Gastrocnemius medialis (tissue), 4 donors: ENCODE data around the gene ADGRL2. TPM values are rescaled to one million over a fixed set of nuclear protein-coding genes. Genes with fewer than 3 reads are reported as not detected.

ENCODE experiments used
- ATAC-seq, 2 donors: fragments of 150-250 bp; one replicate each; pipeline ENCODE4 v1.9.1; 2016
- DNase-seq, 2 donors: peaks; one replicate each; pipeline ENCODE4 v3.0.0-alpha.2; 2019
- H3K27ac ChIP-seq, 4 donors: fragments of 200-600 bp; sonication (generic); 1 replicate in 1 of 4; 2 replicates in 3 of 4; pipeline ENCODE4 v1.5.1; 2016 to 2018; ENCODE audit warnings: mild to moderate bottlenecking in 2 of 4, moderate library complexity in 1 of 4
- H3K27me3 ChIP-seq, 3 donors: fragments of 200-600 bp; sonication (generic) in 2 of 3; 1 replicate in 1 of 3; 2 replicates in 2 of 3; pipeline versions ENCODE4 v1.5.1 to v1.6.0; 2016 to 2019; ENCODE audit warnings: mild to moderate bottlenecking in 1 of 3, moderate library complexity in 1 of 3
- H3K36me3 ChIP-seq, 2 donors: fragments of 200-600 bp; sonication (generic) in 1 of 2; one replicate each; pipeline ENCODE4 v1.5.1; 2017 to 2018
- H3K4me1 ChIP-seq, 2 donors: fragments of 200-600 bp; sonication (generic) in 1 of 2; one replicate each; pipeline ENCODE4 v1.5.1; 2016 to 2017; ENCODE audit warnings: mild to moderate bottlenecking in 2 of 2
- H3K4me3 ChIP-seq, 4 donors: fragments of 200-600 bp; sonication (generic) in 3 of 4; 1 replicate in 1 of 4; 2 replicates in 3 of 4; pipeline ENCODE4 v1.5.1; 2016 to 2019; ENCODE audit warnings: mild to moderate bottlenecking in 2 of 4
- H3K9me3 ChIP-seq, 3 donors: fragments of 200-600 bp; sonication (generic) in 2 of 3; 1 replicate in 1 of 3; 2 replicates in 2 of 3; pipeline ENCODE4 v1.5.1; 2016 to 2019
- POLR2A ChIP-seq, 2 donors: fragments of 450-650 bp; IDR thresholded peaks; one replicate each; pipeline ENCODE4 v1.6.1; 2017; ENCODE audit warnings: antibody characterized with exemption in 2 of 2, mild to moderate bottlenecking in 2 of 2, moderate library complexity in 2 of 2
- in situ Hi-C, 4 donors: fragments of 200-750 bp; cut with MboI; loops; one replicate each; pipeline versions ENCODE4 v1.15.0 to v1.8.0; 2017; ENCODE audit warnings: low sequenced_read_pairs in 4 of 4
- intact Hi-C: fragments of 100-400 bp; cut with DNase I; formaldehyde crosslinking; loops from one replicate; pipeline ENCODE4 v1.15.1; 2023; ENCODE audit warnings: low total_unique reads
- total RNA-seq, 4 donors: library from RNA; depleted of rRNA; stranded (reverse); fragments of >200 nt; gene quantifications; one replicate each; pipeline versions ENCODE4 v1.1.0 to v1.2.3, GENCODE V29; 2016
- TF ChIP-seq, protein P1 (sequence below), 5 experiments: fragments of 450-650 bp in 3 of 5; fragments of 200-600 bp in 2 of 5; sonication (generic) in 2 of 5; IDR thresholded peaks in 4 of 5; conservative IDR thresholded peaks in 1 of 5; 1 replicate in 4 of 5; 2 replicates in 1 of 5; pipeline ENCODE4 v1.5.1; 2016 to 2019; ENCODE audit warnings: antibody characterized with exemption in 5 of 5, mild to moderate bottlenecking in 3 of 5, moderate library complexity in 3 of 5

Gene ADGRL2
- total RNA-seq, 4 donors from 2014 or later: 4.5 to 9.7 (median 6.8) TPM

DNA sequence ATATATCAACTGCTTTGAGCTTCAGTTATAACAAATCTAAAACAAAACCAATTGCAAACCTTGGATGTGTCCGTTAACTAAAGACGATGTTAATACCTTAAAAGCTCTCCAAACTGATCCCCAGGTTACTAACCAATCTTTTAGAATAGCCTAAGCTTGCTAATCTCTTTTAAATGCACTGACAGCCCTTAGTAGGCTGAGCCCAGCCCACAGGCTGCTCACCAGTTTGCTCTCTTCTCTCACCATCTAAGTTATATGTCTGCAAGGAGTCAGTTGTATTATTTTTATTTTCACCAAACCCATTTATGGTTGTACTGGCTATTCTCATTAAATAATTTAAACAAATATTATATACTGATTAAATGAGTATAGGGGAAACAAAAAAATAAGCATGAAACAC lies 199.5 kb downstream of the ADGRL2 start:
- no peak for ATAC-seq
- Histone ChIP-seq H3K4me3 (no peak overlapping the region), H3K27ac (no peak overlapping the region), H3K9me3 (no peaks in the 10 kb centered on the region), H3K27me3 (no peaks in the 10 kb centered on the region), H3K36me3 (no peaks in the 10 kb centered on the region), H3K4me1 (peaks cover 0 to 6% of the 10 kb centered on the region in 2 donors)
- DNase-seq: no peak
- intact Hi-C loops (no loop called here), in situ Hi-C loops (no loop called here)
- no peak for TF ChIP-seq POLR2A (IDR thresholded peaks at IDR 0.05)
- TF ChIP-seq, protein P1, sequence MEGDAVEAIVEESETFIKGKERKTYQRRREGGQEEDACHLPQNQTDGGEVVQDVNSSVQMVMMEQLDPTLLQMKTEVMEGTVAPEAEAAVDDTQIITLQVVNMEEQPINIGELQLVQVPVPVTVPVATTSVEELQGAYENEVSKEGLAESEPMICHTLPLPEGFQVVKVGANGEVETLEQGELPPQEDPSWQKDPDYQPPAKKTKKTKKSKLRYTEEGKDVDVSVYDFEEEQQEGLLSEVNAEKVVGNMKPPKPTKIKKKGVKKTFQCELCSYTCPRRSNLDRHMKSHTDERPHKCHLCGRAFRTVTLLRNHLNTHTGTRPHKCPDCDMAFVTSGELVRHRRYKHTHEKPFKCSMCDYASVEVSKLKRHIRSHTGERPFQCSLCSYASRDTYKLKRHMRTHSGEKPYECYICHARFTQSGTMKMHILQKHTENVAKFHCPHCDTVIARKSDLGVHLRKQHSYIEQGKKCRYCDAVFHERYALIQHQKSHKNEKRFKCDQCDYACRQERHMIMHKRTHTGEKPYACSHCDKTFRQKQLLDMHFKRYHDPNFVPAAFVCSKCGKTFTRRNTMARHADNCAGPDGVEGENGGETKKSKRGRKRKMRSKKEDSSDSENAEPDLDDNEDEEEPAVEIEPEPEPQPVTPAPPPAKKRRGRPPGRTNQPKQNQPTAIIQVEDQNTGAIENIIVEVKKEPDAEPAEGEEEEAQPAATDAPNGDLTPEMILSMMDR (IDR thresholded peaks at IDR 0.05 in 4 of 5, conservative IDR thresholded peaks at IDR 0.05 in 1 of 5): no peak

DNA sequence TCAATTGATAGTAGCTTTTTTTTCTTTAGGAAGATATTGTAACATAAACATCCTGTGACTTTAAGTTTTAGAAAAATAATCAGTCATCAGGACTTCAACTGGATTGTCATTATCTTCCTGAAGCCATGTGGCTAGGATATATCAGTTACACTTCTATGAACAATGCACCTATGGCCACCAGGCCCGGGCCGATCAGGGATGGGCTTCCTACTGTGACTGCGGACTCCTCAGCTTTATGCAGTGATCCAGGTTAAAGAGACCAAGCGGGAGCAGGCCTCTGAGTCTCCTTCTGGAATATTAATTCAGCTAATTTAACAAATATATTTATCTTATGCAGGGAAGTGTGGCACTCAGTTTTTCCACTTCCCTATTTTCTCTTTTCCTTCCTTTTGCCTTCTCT lies 200.6 kb downstream of the ADGRL2 start:
- ATAC-seq: no peak
- intact Hi-C loops: no loop called here
- no peaks in the 10 kb centered on the region for H3K27me3 ChIP-seq
- H3K4me1 ChIP-seq: peaks cover 0 to 6% of the 10 kb centered on the region in 2 donors
- no peak overlapping the region for H3K27ac ChIP-seq
- H3K36me3 ChIP-seq: no peaks in the 10 kb centered on the region
- DNase-seq: no peak
- TF ChIP-seq POLR2A (IDR thresholded peaks at IDR 0.05): no peak
- TF ChIP-seq, protein P1 (IDR thresholded peaks at IDR 0.05 in 4 of 5, conservative IDR thresholded peaks at IDR 0.05 in 1 of 5): no peak
- in situ Hi-C loops: no loop called here
- H3K9me3 ChIP-seq: no peaks in the 10 kb centered on the region
- H3K4me3 ChIP-seq: no peak overlapping the region

DNA sequence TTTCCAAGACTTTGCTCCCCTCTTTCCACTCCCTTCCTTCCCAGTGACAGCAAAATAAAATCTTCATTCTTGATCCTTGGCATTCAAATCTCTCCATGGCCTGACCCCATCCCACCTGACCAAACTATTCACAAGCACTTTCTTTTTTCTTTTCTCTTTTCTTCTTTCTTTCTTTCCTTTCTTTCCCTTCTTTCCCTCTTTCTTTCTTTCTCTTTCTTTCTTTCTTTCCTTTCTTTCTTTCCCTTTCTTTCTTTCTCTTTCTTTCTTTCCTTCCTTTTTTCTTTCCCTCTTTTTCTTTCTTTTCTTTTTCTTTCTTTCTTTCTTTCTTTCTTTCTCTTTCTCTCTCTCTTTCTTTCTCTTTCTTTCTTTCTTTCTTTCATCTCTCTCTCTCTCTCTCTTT lies 207.1 kb downstream of the ADGRL2 start:
- no peak for TF ChIP-seq POLR2A (IDR thresholded peaks at IDR 0.05)
- TF ChIP-seq, protein P1 (IDR thresholded peaks at IDR 0.05 in 4 of 5, conservative IDR thresholded peaks at IDR 0.05 in 1 of 5): no peak
- Histone ChIP-seq H3K36me3 (no peaks in the 10 kb centered on the region), H3K4me3 (no peak overlapping the region), H3K9me3 (no peaks in the 10 kb centered on the region), H3K4me1 (no peaks in the 10 kb centered on the region), H3K27me3 (no peaks in the 10 kb centered on the region), H3K27ac (no peak overlapping the region)
- ATAC-seq: no peak
- intact Hi-C loops (no loop called here), in situ Hi-C loops (no loop called here)
- no peak for DNase-seq

DNA sequence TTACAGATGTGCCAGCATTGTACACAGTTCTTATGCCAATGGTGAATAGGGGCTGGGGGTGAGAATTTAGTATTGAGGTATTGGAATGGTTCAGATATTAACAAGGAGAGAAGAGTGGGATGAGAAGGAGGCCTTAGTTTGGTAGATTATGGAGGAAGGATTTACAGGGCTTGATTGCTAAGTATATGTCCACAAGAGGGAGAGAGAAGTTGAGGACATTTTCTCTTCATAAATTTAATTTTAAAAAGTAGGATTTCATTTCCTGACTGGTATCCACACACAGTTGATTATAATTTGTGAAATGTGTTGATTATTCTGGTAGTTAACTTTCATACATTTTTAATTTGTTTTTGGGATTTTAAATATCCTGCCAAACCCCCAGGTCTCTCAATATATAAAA lies 213.0 kb downstream of the ADGRL2 start:
- TF ChIP-seq, protein P1 (IDR thresholded peaks at IDR 0.05 in 4 of 5, conservative IDR thresholded peaks at IDR 0.05 in 1 of 5): no peak
- no peak for TF ChIP-seq POLR2A (IDR thresholded peaks at IDR 0.05)
- H3K27me3 ChIP-seq: no peaks in the 10 kb centered on the region
- intact Hi-C loops (no loop called here), in situ Hi-C loops (no loop called here)
- H3K27ac ChIP-seq: no peak overlapping the region
- DNase-seq: no peak
- H3K4me3 ChIP-seq: no peak overlapping the region
- peaks cover 0 to 9% of the 10 kb centered on the region in 2 donors for H3K4me1 ChIP-seq
- H3K36me3 ChIP-seq: no peaks in the 10 kb centered on the region
- ATAC-seq: no peak
- no peaks in the 10 kb centered on the region for H3K9me3 ChIP-seq

DNA sequence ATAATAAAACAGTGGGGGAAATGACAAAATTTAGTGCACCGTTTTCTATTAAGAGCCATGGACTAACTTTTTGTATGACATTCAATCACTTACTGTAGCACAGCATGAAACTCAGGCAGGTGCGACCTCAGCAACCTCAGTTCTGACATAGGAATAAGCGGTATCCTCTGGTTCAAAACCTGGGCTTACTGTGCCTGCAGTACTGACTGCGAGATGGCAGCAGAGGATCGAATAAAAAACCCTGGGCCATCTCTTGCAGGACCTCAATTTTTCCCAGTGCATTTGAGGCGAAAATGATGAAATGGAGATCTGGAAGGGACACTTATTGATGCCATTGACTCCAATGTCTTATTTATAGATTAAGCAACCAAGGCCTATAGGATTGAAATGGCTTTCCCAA lies 214.7 kb downstream of the ADGRL2 start:
- Histone ChIP-seq H3K4me3 (no peak overlapping the region), H3K4me1 (peaks cover 0 to 14% of the 10 kb centered on the region in 2 donors), H3K27ac (no peak overlapping the region), H3K36me3 (no peaks in the 10 kb centered on the region), H3K9me3 (no peaks in the 10 kb centered on the region), H3K27me3 (no peaks in the 10 kb centered on the region)
- in situ Hi-C loops: no loop called here
- intact Hi-C loops: no loop called here
- DNase-seq (no peak), ATAC-seq (no peak)
- TF ChIP-seq POLR2A (IDR thresholded peaks at IDR 0.05): no peak
- TF ChIP-seq, protein P1 (IDR thresholded peaks at IDR 0.05 in 4 of 5, conservative IDR thresholded peaks at IDR 0.05 in 1 of 5): no peak
